SK-N-SH (cell line): ENCODE results near the gene TNN. TPM values are rescaled to one million over a fixed set of nuclear protein-coding genes. Genes with fewer than 3 reads are reported as not detected.

Source experiments
- CTCF ChIA-PET: fragments of 300-600, 350-600 bp; formaldehyde crosslinking; extraction: SDS; loops from one replicate; lab custom pipeline; 2021; lab: Yijun Ruan, JAX
- POLR2A ChIA-PET: fragments of 350-600 bp; sonication (Branson Sonifier 250); formaldehyde crosslinking; extraction: SDS; loops from one replicate; lab custom pipeline; 2020; ENCODE audit warnings: antibody characterized with exemption, inconsistent platforms; lab: Yijun Ruan, JAX
- DNase-seq: peaks from one replicate; pipeline ENCODE4 v3.0.0; 2012
- H2AFZ ChIP-seq: fragments of 200-600 bp; sonication (generic); 2 replicates; pipeline ENCODE4 v1.8.1; 2016; ENCODE audit warnings: antibody characterized with exemption, mild to moderate bottlenecking, low read depth
- H3F3A ChIP-seq: fragments of 200-600 bp; sonication (generic); replicated peaks from 2 replicates; pipeline ENCODE3; 2016; ENCODE audit warnings: antibody characterized with exemption, mild to moderate bottlenecking; ENCODE audit not compliant: insufficient read depth
- H3K27ac ChIP-seq, 2 experiments: fragments of 200-500 bp in 1 of 2; fragments of 200-600 bp in 1 of 2; sonication (Bioruptor generic) in 1 of 2; sonication (generic), shearing (Covaris generic) in 1 of 2; 2 replicates each; pipeline versions ENCODE4 v1.5.1 to v1.6.1; 2014 to 2016; ENCODE audit warnings: low read depth in 2 of 2, inconsistent platforms in 1 of 2, low read length in 1 of 2, mild to moderate bottlenecking in 1 of 2, mixed read lengths in 1 of 2
- H3K27me3 ChIP-seq: fragments of 200-600 bp; sonication (generic), shearing (Covaris generic); 2 replicates; pipeline ENCODE4 v1.6.1; 2016; ENCODE audit warnings: mixed run types; ENCODE audit not compliant: insufficient read depth
- H3K36me3 ChIP-seq, 2 experiments: fragments of 200-500 bp in 1 of 2; fragments of 200-600 bp in 1 of 2; sonication (Bioruptor generic) in 1 of 2; sonication (generic) in 1 of 2; replicated peaks in 1 of 2; 2 replicates each; pipeline versions ENCODE3 to v1.5.1; 2014 to 2016; ENCODE audit warnings: low read length in 1 of 2, mild to moderate bottlenecking in 1 of 2; ENCODE audit not compliant: insufficient read depth in 2 of 2, control insufficient read depth in 1 of 2
- H3K4me1 ChIP-seq, 2 experiments: fragments of 200-500 bp in 1 of 2; fragments of 200-600 bp in 1 of 2; sonication (Bioruptor generic) in 1 of 2; sonication (generic), shearing (Covaris generic) in 1 of 2; 2 replicates each; pipeline versions ENCODE4 v1.5.1 to v1.6.1; 2014 to 2016; ENCODE audit warnings: low read depth in 1 of 2, low read length in 1 of 2, mixed run types in 1 of 2; ENCODE audit not compliant: insufficient read depth in 2 of 2, control insufficient read depth in 1 of 2
- H3K4me2 ChIP-seq: fragments of 200-600 bp; sonication (generic), shearing (Covaris generic); 2 replicates; pipeline ENCODE4 v1.6.1; 2017; ENCODE audit warnings: mixed run types
- H3K4me3 ChIP-seq, 2 experiments: fragments of 200-500 bp in 1 of 2; fragments of 200-600 bp in 1 of 2; sonication (Bioruptor generic) in 1 of 2; sonication (generic), shearing (Covaris generic) in 1 of 2; 2 replicates each; pipeline versions ENCODE4 v1.5.1 to v1.8.1; 2014 to 2016; ENCODE audit warnings: low read depth in 2 of 2, inconsistent platforms in 1 of 2, low read length in 1 of 2, mild to moderate bottlenecking in 1 of 2, mixed read lengths in 1 of 2, moderate library complexity in 1 of 2
- H3K79me2 ChIP-seq: fragments of 200-600 bp; sonication (generic); 2 replicates; pipeline ENCODE4 v1.8.1; 2017; ENCODE audit warnings: mild to moderate bottlenecking; ENCODE audit not compliant: insufficient read depth
- H3K9ac ChIP-seq: fragments of 200-600 bp; sonication (generic); 2 replicates; pipeline ENCODE4 v1.6.1; 2017; ENCODE audit warnings: mixed run types
- H3K9me2 ChIP-seq: fragments of 200-600 bp; sonication (generic); 2 replicates; pipeline ENCODE4 v1.6.1; 2017; ENCODE audit warnings: mixed run types
- H3K9me3 ChIP-seq: fragments of 200-600 bp; sonication (generic); 2 replicates; pipeline ENCODE4 v1.6.1; 2017; ENCODE audit warnings: mixed run types, mild to moderate bottlenecking, moderate library complexity
- H4K20me1 ChIP-seq: fragments of 200-600 bp; sonication (generic); 2 replicates; pipeline ENCODE4 v1.6.1; 2017; ENCODE audit warnings: mild to moderate bottlenecking, mixed run types; ENCODE audit not compliant: insufficient read depth
- CHD2 ChIP-seq: fragments of 150-350 bp; IDR thresholded peaks from 2 replicates; pipeline ENCODE4 v1.6.1; 2018; ENCODE audit warnings: low read length; ENCODE audit not compliant: partially characterized antibody
- EP300 ChIP-seq, 2 experiments: IDR thresholded peaks; 2 replicates each; pipeline versions ENCODE4 v1.4.0 to v1.6.1; 2012; ENCODE audit warnings: borderline replicate concordance in 1 of 2, low read depth in 1 of 2, low read length in 1 of 2
- FOSL2 ChIP-seq: IDR thresholded peaks from 2 replicates; pipeline ENCODE4 v1.4.0; 2012; ENCODE audit warnings: low read depth, mild to moderate bottlenecking, moderate library complexity, borderline replicate concordance
- GABPA ChIP-seq: IDR thresholded peaks from 2 replicates; pipeline ENCODE4 v1.4.0; 2012; ENCODE audit warnings: low read depth, mild to moderate bottlenecking
- GATA2 ChIP-seq: sonication (generic); formaldehyde crosslinking; IDR thresholded peaks from 2 replicates; pipeline ENCODE4 v1.5.0; 2020; ENCODE audit warnings: mild to moderate bottlenecking, missing genetic modification reagents
- JUND ChIP-seq: IDR thresholded peaks from 2 replicates; pipeline ENCODE4 v1.4.0; 2012
- MEF2A ChIP-seq: IDR thresholded peaks from 2 replicates; pipeline ENCODE4 v1.4.0; 2012; ENCODE audit warnings: low read depth, borderline replicate concordance
- MXI1 ChIP-seq: IDR thresholded peaks from 2 replicates; pipeline ENCODE4 v1.6.1; 2012; ENCODE audit warnings: mild to moderate bottlenecking, low read depth, low read length, improper control_type of control experiment
- NRF1 ChIP-seq: IDR thresholded peaks from 2 replicates; pipeline ENCODE4 v1.6.1; 2012; ENCODE audit warnings: low read depth, mild to moderate bottlenecking, low read length
- RAD21 ChIP-seq: IDR thresholded peaks from 2 replicates; pipeline ENCODE4 v1.6.1; 2012; ENCODE audit warnings: mild to moderate bottlenecking, low read length
- RFX5 ChIP-seq: IDR thresholded peaks from 2 replicates; pipeline ENCODE4 v1.6.1; 2012; ENCODE audit warnings: mild to moderate bottlenecking, improper control_type of control experiment, low read length
- SIN3A ChIP-seq: IDR thresholded peaks from 2 replicates; pipeline ENCODE4 v1.6.1; 2012; ENCODE audit warnings: low read depth, mild to moderate bottlenecking, low read length, moderate library complexity, borderline replicate concordance
- SMC3 ChIP-seq: IDR thresholded peaks from 2 replicates; pipeline ENCODE4 v1.6.1; 2012; ENCODE audit warnings: low read depth, low read length, improper control_type of control experiment
- TCF12 ChIP-seq: IDR thresholded peaks from 2 replicates; pipeline ENCODE4 v1.4.0; 2012
- TEAD4 ChIP-seq: IDR thresholded peaks from 2 replicates; pipeline ENCODE4 v1.4.0; 2012; ENCODE audit warnings: mild to moderate bottlenecking, borderline replicate concordance; ENCODE audit not compliant: insufficient read depth
- YY1 ChIP-seq: IDR thresholded peaks from 2 replicates; pipeline ENCODE4 v1.4.0; 2012; ENCODE audit warnings: low read depth, mild to moderate bottlenecking
- WGBS: methylation state at CpG from one replicate; pipeline ENCODE4 v1.1.6; 2017; ENCODE audit warnings: low lambda C conversion rate; 5-methylcytosine and 5-hydroxymethylcytosine counted together
- polyA plus RNA-seq, 3 experiments: library from polyadenylated mRNA; depleted of rRNA; stranded (reverse); fragments of >200 nt; gene quantifications; 2 replicates each; pipeline ENCODE4 v1.2.3, GENCODE V29; 2012
- TF ChIP-seq, protein P1 (sequence below): fragments of 150-350 bp; IDR thresholded peaks from 2 replicates; pipeline ENCODE4 v1.6.1; 2017; ENCODE audit warnings: antibody characterized with exemption, low read length, low read depth, borderline replicate concordance
- TF ChIP-seq, protein P2 (sequence below): fragments of 200-600 bp; sonication (generic); IDR thresholded peaks from 2 replicates; pipeline ENCODE4 v1.6.1; 2017; ENCODE audit warnings: antibody characterized with exemption, mild to moderate bottlenecking, moderate library complexity
- TF ChIP-seq, protein P3 (sequence below): IDR thresholded peaks from 2 replicates; pipeline ENCODE4; 2012
- TF ChIP-seq, protein P4 (sequence below): fragments of 150-350 bp; IDR thresholded peaks from 2 replicates; pipeline ENCODE4 v1.6.1; 2016; ENCODE audit warnings: mild to moderate bottlenecking, low read depth, low read length

TNN gene
- polyA plus RNA-seq, 1 of the 3 experiments (the other 2 are of a cell fraction) = not detected

DNA sequence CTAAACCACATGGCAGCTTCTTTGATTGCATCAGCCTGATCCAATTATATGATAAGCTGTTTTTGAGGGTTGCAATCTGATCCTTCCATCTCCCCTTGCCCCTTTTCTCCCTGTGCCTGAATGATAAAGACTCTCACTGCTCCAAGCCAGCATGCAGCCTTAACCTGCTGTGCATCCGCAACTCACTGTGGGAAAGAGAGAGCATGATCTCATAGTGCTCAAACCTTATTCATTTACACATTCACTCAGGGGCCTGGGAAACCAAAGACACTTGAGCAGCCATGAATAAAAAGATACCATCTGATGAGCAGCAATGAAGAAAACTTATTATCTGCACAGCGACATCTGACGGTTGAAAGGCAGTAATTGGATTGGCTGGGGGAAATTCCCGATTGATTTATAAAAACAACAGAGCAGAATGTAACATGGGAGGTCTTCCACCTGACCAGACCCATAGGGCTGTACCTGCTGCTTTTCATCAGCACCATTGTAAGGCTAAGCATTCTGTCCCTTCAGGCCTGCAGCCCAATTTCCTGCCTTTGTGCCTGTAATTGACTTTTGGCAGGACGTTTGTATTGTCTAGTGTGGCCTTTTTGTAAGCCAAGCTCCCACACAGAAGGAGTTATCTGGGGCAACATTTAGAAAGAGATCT lies 62.5 kb downstream of the TNN start:
- CTCF ChIA-PET = interaction anchor here (1.5 to 10.0 kb wide), 3 partner anchors 12 to 100 kb away, joined by 3 to 158 read pairs (median 54); no protein-coding TSS in a partner anchor

DNA sequence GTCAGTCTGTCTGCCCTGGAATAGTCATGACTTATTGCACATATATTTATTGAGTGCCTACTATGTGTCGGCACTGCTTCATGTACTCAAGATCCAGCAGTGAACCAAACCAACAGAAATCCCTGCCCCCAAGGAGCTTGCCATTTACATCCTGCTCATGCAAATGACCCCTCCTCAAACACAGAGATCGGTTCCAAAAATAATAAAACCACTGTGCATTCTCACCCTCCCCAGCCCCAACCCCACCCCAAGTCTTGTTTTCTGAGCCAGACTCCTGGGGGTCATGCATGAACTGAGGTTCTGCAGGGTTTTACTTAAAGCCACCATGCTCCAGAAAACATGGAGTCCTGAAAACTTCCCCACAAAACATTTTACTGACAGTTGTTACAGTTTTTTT lies 63.0 kb downstream of the TNN start:
- WGBS = 41% methylated on average over 2 of the region's 2 CpGs

More for the DNA sequence above, 62.5 kb downstream of the TNN start:
- 21% methylated on average over 5 of the region's 5 CpGs for WGBS
- Histone ChIP-seq H3K9ac (no peak overlapping the region), H3K9me3 (no peaks in the 10 kb centered on the region), H2AFZ (no peak overlapping the region), H3K4me1 (peaks cover 0 to 10% of the 10 kb centered on the region in 2 experiments; a peak in 1 of 4 replicates), H3K27ac (peak overlapping the region in 1 of 2 experiments; percentile 60; a peak in 2 of 4 replicates), H3K9me2 (no peaks in the 10 kb centered on the region), H3F3A (no peaks in the 10 kb centered on the region), H4K20me1 (no peaks in the 10 kb centered on the region), H3K4me3 (no peak overlapping the region), H3K36me3 (no peaks in the 10 kb centered on the region), H3K79me2 (no peaks in the 10 kb centered on the region), H3K4me2 (no peak overlapping the region), H3K27me3 (no peaks in the 10 kb centered on the region)
- POLR2A ChIA-PET = no interaction called here
- TF ChIP-seq GATA2 (CRISPR knock-in tag) (peak; percentile 5; the same call in 1 of the 2 replicates), RAD21 (no peak), GABPA (no peak), RFX5 (peak; percentile 98), SMC3 (no peak), SIN3A (no peak), EP300 (IDR thresholded peaks at IDR 0.05; ENCODE audit: borderline replicate concordance in 1 of 2, low read depth in 1 of 2, low read length in 1 of 2) (peak in 1 of 2 experiments; percentile 34; a peak in 1 of 4 replicates), TCF12 (no peak)
- TF ChIP-seq, protein P1, sequence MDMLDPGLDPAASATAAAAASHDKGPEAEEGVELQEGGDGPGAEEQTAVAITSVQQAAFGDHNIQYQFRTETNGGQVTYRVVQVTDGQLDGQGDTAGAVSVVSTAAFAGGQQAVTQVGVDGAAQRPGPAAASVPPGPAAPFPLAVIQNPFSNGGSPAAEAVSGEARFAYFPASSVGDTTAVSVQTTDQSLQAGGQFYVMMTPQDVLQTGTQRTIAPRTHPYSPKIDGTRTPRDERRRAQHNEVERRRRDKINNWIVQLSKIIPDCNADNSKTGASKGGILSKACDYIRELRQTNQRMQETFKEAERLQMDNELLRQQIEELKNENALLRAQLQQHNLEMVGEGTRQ = no peak
- peak; percentile 44 for DNase-seq

More for the DNA sequence above, 63.0 kb downstream of the TNN start:
- no peaks in the 10 kb centered on the region for H3F3A ChIP-seq
- H3K79me2 ChIP-seq = no peaks in the 10 kb centered on the region
- peak overlapping the region in 1 of 2 experiments; percentile 60; a peak in 2 of 4 replicates for H3K27ac ChIP-seq
- no peaks in the 10 kb centered on the region for H3K27me3 ChIP-seq
- no peaks in the 10 kb centered on the region for H3K9me3 ChIP-seq
- H3K9ac ChIP-seq = no peak overlapping the region
- H4K20me1 ChIP-seq = no peaks in the 10 kb centered on the region
- POLR2A ChIA-PET = no interaction called here
- H3K4me2 ChIP-seq = no peak overlapping the region
- H3K9me2 ChIP-seq = no peaks in the 10 kb centered on the region
- no peak overlapping the region for H3K4me3 ChIP-seq
- no peaks in the 10 kb centered on the region for H3K36me3 ChIP-seq
- CTCF ChIA-PET = interaction anchor here (1.5 to 10.0 kb wide), 3 partner anchors 11 to 100 kb away, joined by 3 to 158 read pairs (median 54); no protein-coding TSS in a partner anchor
- no peak overlapping the region for H2AFZ ChIP-seq
- peaks cover 0 to 10% of the 10 kb centered on the region in 2 experiments; a peak in 1 of 4 replicates for H3K4me1 ChIP-seq
- TF ChIP-seq FOSL2 (no peak), GABPA (no peak), TCF12 (no peak), YY1 (no peak), MEF2A (no peak), MXI1 (no peak), TEAD4 (no peak), NRF1 (no peak), JUND (no peak), SIN3A (no peak), RFX5 (no peak), CHD2 (no peak)
- TF ChIP-seq, protein P2, sequence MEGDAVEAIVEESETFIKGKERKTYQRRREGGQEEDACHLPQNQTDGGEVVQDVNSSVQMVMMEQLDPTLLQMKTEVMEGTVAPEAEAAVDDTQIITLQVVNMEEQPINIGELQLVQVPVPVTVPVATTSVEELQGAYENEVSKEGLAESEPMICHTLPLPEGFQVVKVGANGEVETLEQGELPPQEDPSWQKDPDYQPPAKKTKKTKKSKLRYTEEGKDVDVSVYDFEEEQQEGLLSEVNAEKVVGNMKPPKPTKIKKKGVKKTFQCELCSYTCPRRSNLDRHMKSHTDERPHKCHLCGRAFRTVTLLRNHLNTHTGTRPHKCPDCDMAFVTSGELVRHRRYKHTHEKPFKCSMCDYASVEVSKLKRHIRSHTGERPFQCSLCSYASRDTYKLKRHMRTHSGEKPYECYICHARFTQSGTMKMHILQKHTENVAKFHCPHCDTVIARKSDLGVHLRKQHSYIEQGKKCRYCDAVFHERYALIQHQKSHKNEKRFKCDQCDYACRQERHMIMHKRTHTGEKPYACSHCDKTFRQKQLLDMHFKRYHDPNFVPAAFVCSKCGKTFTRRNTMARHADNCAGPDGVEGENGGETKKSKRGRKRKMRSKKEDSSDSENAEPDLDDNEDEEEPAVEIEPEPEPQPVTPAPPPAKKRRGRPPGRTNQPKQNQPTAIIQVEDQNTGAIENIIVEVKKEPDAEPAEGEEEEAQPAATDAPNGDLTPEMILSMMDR = no peak
- TF ChIP-seq, protein P3, sequence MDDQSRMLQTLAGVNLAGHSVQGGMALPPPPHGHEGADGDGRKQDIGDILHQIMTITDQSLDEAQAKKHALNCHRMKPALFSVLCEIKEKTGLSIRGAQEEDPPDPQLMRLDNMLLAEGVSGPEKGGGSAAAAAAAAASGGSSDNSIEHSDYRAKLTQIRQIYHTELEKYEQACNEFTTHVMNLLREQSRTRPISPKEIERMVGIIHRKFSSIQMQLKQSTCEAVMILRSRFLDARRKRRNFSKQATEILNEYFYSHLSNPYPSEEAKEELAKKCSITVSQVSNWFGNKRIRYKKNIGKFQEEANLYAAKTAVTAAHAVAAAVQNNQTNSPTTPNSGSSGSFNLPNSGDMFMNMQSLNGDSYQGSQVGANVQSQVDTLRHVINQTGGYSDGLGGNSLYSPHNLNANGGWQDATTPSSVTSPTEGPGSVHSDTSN = no peak
- TF ChIP-seq, protein P4, sequence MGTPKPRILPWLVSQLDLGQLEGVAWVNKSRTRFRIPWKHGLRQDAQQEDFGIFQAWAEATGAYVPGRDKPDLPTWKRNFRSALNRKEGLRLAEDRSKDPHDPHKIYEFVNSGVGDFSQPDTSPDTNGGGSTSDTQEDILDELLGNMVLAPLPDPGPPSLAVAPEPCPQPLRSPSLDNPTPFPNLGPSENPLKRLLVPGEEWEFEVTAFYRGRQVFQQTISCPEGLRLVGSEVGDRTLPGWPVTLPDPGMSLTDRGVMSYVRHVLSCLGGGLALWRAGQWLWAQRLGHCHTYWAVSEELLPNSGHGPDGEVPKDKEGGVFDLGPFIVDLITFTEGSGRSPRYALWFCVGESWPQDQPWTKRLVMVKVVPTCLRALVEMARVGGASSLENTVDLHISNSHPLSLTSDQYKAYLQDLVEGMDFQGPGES = no peak
- no peak for DNase-seq
